ENCODE data around the gene TFAP2B.

DNA sequence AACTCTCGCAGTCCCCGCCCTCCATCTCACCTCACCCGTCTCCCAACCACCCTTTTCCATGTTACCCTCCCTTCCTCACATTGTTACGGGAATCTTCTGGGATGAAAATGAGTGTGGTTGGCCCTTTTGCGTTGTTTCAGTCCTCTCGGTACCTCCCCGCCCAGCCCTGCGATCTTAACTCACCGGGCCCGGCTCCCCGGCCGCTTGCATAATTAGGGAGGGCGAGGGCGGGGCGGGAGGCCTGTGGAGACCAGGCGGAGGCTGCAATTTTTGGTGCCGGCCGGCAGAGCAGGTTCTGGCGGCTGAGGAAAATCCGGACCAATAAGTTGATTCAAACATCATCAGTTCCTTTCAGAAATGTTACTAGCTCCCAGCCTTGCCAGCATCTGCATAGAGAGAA lies 25.2 kb downstream of the TFAP2B start:
- TF ChIP-seq, protein P1, sequence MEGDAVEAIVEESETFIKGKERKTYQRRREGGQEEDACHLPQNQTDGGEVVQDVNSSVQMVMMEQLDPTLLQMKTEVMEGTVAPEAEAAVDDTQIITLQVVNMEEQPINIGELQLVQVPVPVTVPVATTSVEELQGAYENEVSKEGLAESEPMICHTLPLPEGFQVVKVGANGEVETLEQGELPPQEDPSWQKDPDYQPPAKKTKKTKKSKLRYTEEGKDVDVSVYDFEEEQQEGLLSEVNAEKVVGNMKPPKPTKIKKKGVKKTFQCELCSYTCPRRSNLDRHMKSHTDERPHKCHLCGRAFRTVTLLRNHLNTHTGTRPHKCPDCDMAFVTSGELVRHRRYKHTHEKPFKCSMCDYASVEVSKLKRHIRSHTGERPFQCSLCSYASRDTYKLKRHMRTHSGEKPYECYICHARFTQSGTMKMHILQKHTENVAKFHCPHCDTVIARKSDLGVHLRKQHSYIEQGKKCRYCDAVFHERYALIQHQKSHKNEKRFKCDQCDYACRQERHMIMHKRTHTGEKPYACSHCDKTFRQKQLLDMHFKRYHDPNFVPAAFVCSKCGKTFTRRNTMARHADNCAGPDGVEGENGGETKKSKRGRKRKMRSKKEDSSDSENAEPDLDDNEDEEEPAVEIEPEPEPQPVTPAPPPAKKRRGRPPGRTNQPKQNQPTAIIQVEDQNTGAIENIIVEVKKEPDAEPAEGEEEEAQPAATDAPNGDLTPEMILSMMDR (conservative IDR thresholded peaks at IDR 0.05; ENCODE audit: low read depth, low read length) = no peak
- TF ChIP-seq EZH2 (IDR thresholded peaks at IDR 0.05; ENCODE audit: borderline replicate concordance, low read depth, low read length, poor library complexity, severe bottlenecking) = no peak

All from A673 (cell line).